H1 (cell line): ENCODE measurements around the gene CDH12. TPM values are rescaled to one million over a fixed set of nuclear protein-coding genes. Genes with fewer than 3 reads are reported as not detected.

ENCODE experiments used
- BRCA1 ChIP-seq: IDR thresholded peaks from 2 replicates; pipeline ENCODE4 v1.6.1; 2012; ENCODE audit warnings: low read depth, low read length, improper control_type of control experiment
- CEBPB ChIP-seq: IDR thresholded peaks from 2 replicates; pipeline ENCODE4 v1.6.1; 2012; ENCODE audit warnings: low read depth, low read length
- HDAC2 ChIP-seq, 2 experiments: fragments of 300-600 bp in 1 of 2; sonication (generic) in 1 of 2; IDR thresholded peaks; 2 replicates each; pipeline ENCODE4 v1.6.1; 2011 to 2012; ENCODE audit warnings: low read depth in 2 of 2, low read length in 2 of 2, mild to moderate bottlenecking in 2 of 2, moderate library complexity in 2 of 2, borderline replicate concordance in 1 of 2, inconsistent platforms in 1 of 2
- KDM4A ChIP-seq: IDR thresholded peaks from one replicate; pipeline ENCODE4 v1.7.1; 2012; ENCODE audit warnings: low read depth, mild to moderate bottlenecking, moderate library complexity, low read length, inconsistent platforms; ENCODE audit not compliant: severe bottlenecking
- NRF1 ChIP-seq: IDR thresholded peaks from 2 replicates; pipeline ENCODE4 v1.6.1; 2011; ENCODE audit warnings: mild to moderate bottlenecking, low read depth, low read length, improper control_type of control experiment
- RNF2 ChIP-seq: fragments of 200-900, 300-1000 bp; sonication (generic); IDR thresholded peaks from 2 replicates; pipeline ENCODE4 v1.7.1; 2016; ENCODE audit warnings: borderline replicate concordance, low read depth, mild to moderate bottlenecking, antibody characterized with exemption, low read length; ENCODE audit not compliant: poor library complexity, severe bottlenecking; ENCODE audit errors: missing control alignments
- TAF1 ChIP-seq: IDR thresholded peaks from 2 replicates; pipeline ENCODE4 v1.6.1; 2011; ENCODE audit warnings: mild to moderate bottlenecking, low read depth, low read length
- TCF12 ChIP-seq: IDR thresholded peaks from 2 replicates; pipeline ENCODE4 v1.6.1; 2011; ENCODE audit warnings: low read depth, mild to moderate bottlenecking, low read length
- YY1 ChIP-seq: IDR thresholded peaks from 2 replicates; pipeline ENCODE4 v1.6.1; 2011; ENCODE audit warnings: low read depth, mild to moderate bottlenecking, low read length
- polyA plus RNA-seq, 7 experiments: library from polyadenylated mRNA; depleted of rRNA in 3 of 7; stranded (reverse) in 5 of 7; unstranded in 2 of 7; fragments of >200 nt in 5 of 7; fragments of 200-250 nt in 2 of 7; gene quantifications; 1 replicate in 5 of 7; 2 replicates in 1 of 7; 4 replicates in 1 of 7; pipeline versions ENCODE4 v1.2.1 to v1.2.3, GENCODE V29; 2011 to 2013; ENCODE audit warnings: missing spikeins in 2 of 7, mixed read lengths in 2 of 7
- total RNA-seq: library from RNA; stranded (reverse); fragmentation: NEBNext Ultra II Directional; extraction: Animal tissue kit (Norgen Biotek cat#: 25700); gene quantifications from 2 replicates; pipeline ENCODE4 v1.2.1, GENCODE V29; 2021

CDH12 gene
- total and polyA plus RNA-seq, 2 of the 8 experiments (the other 6 are each of a cell fraction or from before 2014, with no cell fraction given) = 0.03 TPM; not detected in 1

DNA sequence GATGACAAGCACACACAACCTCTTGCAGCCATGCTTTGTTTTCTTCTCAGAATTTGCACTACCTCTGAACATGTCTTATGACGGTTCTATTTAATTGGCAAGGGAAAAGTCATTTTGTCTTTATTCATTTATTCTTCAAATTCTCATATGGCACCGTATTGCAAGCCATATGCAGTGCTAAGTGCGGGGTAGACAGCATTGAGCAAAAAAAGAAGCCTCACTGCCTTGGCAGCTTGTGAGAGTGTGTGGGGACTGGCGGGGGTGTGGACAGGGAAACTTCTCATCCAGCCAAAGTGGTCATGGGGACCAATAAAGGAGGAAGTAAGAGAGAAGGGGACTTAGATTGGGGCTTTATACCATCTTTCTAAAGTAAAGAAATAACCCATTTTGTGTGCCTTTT lies 160.0 kb downstream of the CDH12 start (continued):
- no peak for TF ChIP-seq TCF12
- TF ChIP-seq TAF1 = no peak
- TF ChIP-seq HDAC2 (IDR thresholded peaks at IDR 0.05; ENCODE audit: borderline replicate concordance in 1 of 2, low read depth in 2 of 2, low read length in 2 of 2) = no peak
- no peak for TF ChIP-seq RNF2
- TF ChIP-seq NRF1 = no peak
- TF ChIP-seq YY1 = no peak
- TF ChIP-seq BRCA1 = no peak
- no peak for TF ChIP-seq CEBPB
- TF ChIP-seq KDM4A = no peak
